Adipose tissue (tissue), 3 donors: Measurements from ENCODE around the gene SF1. TPM values are rescaled to one million over a fixed set of nuclear protein-coding genes. Genes with fewer than 3 reads are reported as not detected.

Experiments
- H3K27ac ChIP-seq: one replicate; pipeline ENCODE4 v1.5.1; 2013; ENCODE audit warnings: low read depth, low read length
- WGBS, 3 donors: extraction: QIAGEN DNeasy Blood & Tissue Kit; methylation state at CpG; one replicate each; pipeline ENCODE4 v1.1.7; 2013; 5-methylcytosine and 5-hydroxymethylcytosine counted together
- polyA plus RNA-seq, 3 donors: library from polyadenylated mRNA; stranded (reverse); fragments of 200-250 nt; gene quantifications; one replicate each; pipeline ENCODE4 v1.2.3, GENCODE V29; 2013
- donor health status: healthy with polysubstance abuse.
- donor health status: Bipolar disorder and iron deficiency.
- donor health status: healthy.

SF1 gene
- polyA plus RNA-seq, 3 donors, result 51.6 to 156 (median 124) TPM

- no peak overlapping the region for H3K27ac ChIP-seq
- 10 to 12% (median 11%) methylated on average over 24 to 36 of the region's 36 CpGs for WGBS, 3 donors
Measured at GRCh38 chr11:64722141-64723065, 55.9 kb downstream of the SF1 start.

DNA sequence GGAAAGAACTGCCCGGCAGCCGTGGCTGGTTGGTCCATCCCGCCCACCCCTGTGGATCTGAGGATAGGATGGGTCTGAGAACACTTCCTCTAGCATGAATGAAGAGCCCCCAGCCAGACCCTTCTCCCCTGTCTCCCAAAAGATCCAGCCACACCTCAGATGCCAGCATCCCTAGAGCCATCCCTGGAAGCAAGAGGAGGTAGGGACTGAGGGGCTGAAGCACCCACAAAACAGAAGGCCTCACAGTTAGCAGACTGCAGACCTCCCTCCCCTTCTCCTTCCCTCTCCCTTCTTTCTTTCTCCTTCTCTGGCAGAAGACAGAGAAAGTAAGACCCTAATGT, 57.0 kb downstream of the SF1 start:
- WGBS, 3 donors, result 41 to 74% (median 72%) methylated on average over 3 of the region's 3 CpGs
- H3K27ac ChIP-seq, result no peak overlapping the region

- no peak overlapping the region for H3K27ac ChIP-seq
- WGBS, 3 donors, result 65 to 90% (median 88%) methylated on average over 10 to 12 of the region's 12 CpGs
Measured at GRCh38 chr11:64720640-64721358, 57.5 kb downstream of the SF1 start.

GRCh38 chr11:64720167-64720566, 58.2 kb downstream of the SF1 start:
- no peak overlapping the region for H3K27ac ChIP-seq
- WGBS, 3 donors, result 52 to 79% (median 76%) methylated on average over 9 of the region's 9 CpGs

DNA sequence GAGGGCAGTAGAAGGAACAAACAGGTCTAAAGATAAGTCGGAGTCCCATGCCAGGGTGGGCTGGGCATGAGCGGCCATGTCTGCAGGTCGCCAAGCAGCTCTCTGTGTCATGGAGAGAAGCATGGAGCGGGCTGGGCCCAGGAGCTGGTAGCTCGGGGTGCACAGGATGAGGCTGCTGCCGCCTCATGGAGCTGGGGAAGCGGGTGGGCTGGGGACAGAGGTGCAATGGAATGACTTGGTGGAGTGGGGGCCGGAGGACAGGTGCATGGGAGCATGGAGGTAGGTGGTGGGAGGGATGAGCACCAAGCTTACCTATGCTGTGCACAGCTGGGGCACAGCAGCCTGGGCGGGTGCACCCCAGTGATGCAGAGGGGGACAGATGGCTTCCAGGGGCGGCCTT, 58.9 kb downstream of the SF1 start:
- H3K27ac ChIP-seq, result no peak overlapping the region
- 80 to 91% (median 89%) methylated on average over 10 of the region's 10 CpGs for WGBS, 3 donors

DNA sequence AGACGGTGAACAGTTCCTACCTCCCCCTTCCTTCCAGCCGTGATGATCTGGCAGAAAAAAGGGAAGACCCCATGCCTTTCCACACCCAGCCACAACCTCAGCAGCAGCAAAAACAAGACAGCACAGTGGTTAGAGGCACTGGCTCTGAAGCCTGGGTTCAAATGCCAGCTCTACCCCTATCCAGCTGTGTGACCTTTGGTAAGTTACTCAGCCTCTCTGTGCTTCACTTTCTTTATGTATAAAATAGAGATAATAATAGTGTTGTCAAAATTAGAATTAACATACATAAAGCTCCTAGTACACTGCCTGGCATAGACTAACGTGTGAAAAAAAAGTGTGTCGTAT, 59.6 kb downstream of the SF1 start:
- 57 to 78% (median 61%) methylated on average over 3 to 4 of the region's 4 CpGs for WGBS, 3 donors
- no peak overlapping the region for H3K27ac ChIP-seq

DNA sequence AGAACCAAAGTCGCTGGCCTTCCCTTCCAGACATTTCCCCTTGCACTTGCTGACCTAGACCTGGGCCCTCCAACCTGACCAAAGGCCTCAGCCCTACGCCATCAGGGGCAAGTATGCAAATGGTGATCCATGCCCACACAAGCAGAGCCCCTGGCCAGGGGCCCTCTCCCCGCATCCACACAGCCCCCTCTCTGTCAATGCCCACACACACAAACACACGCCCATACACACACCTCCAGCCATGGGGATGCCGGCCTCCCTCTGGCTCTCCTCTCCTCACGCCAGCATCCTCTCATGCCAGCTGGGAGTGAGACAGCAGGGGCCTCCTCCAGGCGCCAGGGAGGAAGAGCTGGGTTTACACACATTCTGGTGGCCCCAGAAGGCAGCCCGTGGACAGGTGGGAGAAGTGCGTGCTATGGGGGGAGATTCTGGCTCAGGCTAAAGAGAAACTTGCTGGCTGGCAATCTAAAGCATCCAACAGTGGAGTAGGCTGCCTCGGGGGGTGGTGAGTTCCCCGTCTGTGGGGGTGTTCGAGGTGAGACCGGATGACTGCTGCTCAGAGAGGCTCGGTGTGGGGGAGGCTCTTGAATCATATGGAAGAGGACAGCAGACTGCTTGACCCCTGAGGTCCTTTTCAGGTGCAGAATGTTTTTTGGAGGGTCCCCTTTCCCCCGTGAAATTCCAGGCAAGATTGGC, 60.1 kb downstream of the SF1 start:
- 75 to 80% (median 78%) methylated on average over 15 of the region's 15 CpGs for WGBS, 3 donors
- no peak overlapping the region for H3K27ac ChIP-seq

- no peak overlapping the region for H3K27ac ChIP-seq
- 57 to 84% (median 75%) methylated on average over 4 of the region's 4 CpGs for WGBS, 3 donors
Measured at GRCh38 chr11:64717268-64717578, 61.1 kb downstream of the SF1 start.

GRCh38 chr11:64716473-64717267, 61.7 kb downstream of the SF1 start:
- H3K27ac ChIP-seq, result no peak overlapping the region
- 37 to 42% (median 38%) methylated on average over 18 to 21 of the region's 21 CpGs for WGBS, 3 donors

GRCh38 chr11:64715756-64716472, 62.4 kb downstream of the SF1 start:
- no peak overlapping the region for H3K27ac ChIP-seq
- 44 to 48% (median 44%) methylated on average over 13 of the region's 13 CpGs for WGBS, 3 donors

DNA sequence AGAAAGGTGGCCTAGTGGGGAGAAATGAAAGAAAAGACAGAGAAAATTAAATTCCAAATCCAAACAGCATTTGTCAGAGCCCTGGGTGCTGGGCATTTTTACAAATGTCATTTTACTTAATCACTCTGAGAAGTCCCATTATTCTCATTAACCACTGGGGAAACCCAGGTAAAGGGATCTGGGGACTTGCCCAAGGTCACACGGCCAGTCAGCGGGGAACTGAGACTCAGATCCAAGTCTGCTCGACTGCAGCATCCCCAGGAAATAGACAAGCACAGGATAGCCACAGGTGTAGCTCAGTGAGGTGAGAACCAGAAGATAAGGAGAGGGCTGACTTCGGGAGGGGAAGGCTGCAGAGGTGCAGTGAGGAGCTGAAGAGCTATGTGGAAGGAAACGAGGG, 63.2 kb downstream of the SF1 start:
- no peak overlapping the region for H3K27ac ChIP-seq
- 29 to 61% (median 56%) methylated on average over 5 of the region's 5 CpGs for WGBS, 3 donors

DNA sequence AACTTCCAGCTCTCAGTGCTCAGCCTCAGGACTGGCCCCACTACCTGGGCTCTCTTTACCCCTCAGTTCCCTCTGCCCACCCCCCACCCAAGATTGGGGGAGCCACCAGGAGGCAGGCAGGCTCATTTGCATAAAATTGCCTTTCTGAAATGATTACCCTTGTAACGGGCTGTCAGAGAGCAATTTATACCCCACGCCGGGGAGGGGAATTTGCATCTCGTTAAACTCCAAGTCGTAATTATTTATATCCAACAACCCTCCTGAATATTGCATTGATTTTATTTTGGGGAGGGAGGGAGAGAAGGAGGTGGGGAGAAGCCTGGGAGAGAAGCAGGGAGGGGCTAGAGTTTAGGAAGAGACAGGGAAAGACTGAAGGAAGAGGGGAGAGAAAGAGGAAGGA, 63.7 kb downstream of the SF1 start:
- H3K27ac ChIP-seq, result no peak overlapping the region
- WGBS, 3 donors, result 56 to 65% (median 63%) methylated on average over 5 of the region's 5 CpGs

Other genes starting within 250 kb of the SF1 start
- gene SLC22A11, start 222.6 kb downstream of the SF1 start, polyA plus RNA-seq, result under 1 TPM in 1 of 3 donors, not detected in 2; 0.04 TPM
- under 1 TPM in 2 of 3 donors, not detected in 1; 0.02 to 0.09 TPM for gene SLC22A12, start 187.3 kb downstream of the SF1 start, polyA plus RNA-seq
- gene NRXN2, start 55.3 kb downstream of the SF1 start, polyA plus RNA-seq, result 1 to 10 TPM; 1.2 to 4.6 (median 2.7) TPM
- gene RASGRP2, start 34.4 kb downstream of the SF1 start, polyA plus RNA-seq, result 10 to 100 TPM in 2 of 3 donors, 1 to 10 TPM in 1; 9.8 to 96.4 (median 26.9) TPM
- 1 to 10 TPM; 3.2 to 9.6 (median 8.7) TPM for gene PYGM, start 18.6 kb downstream of the SF1 start, polyA plus RNA-seq
- gene MAP4K2, start 24.7 kb upstream of the SF1 start, polyA plus RNA-seq, result 10 to 100 TPM in 2 of 3 donors, 1 to 10 TPM in 1; 6.4 to 23.2 (median 15.4) TPM
- 10 to 100 TPM; 13.9 to 15.7 (median 14.6) TPM for gene MEN1, start 32.0 kb upstream of the SF1 start, polyA plus RNA-seq
- gene CDC42BPG, start 66.1 kb upstream of the SF1 start, polyA plus RNA-seq, result 1 to 10 TPM in 2 of 3 donors, under 1 TPM in 1; 0.90 to 9.7 (median 1.4) TPM
- 10 to 100 TPM; 10.3 to 68.5 (median 22.9) TPM for gene EHD1, start 100.1 kb upstream of the SF1 start, polyA plus RNA-seq
- gene ATG2A, start 138.7 kb upstream of the SF1 start, polyA plus RNA-seq, result 10 to 100 TPM; 12.4 to 14.7 (median 14.5) TPM
- gene PPP2R5B, start 146.1 kb upstream of the SF1 start, polyA plus RNA-seq, result 10 to 100 TPM in 2 of 3 donors, 1 to 10 TPM in 1; 10.0 to 17.9 (median 13.0) TPM
- 1 to 10 TPM in 1 of 3 donors, not detected in 2; 3.6 TPM for gene GPHA2, start 157.4 kb upstream of the SF1 start, polyA plus RNA-seq
- under 1 TPM in 1 of 3 donors, not detected in 2; 0.08 TPM for gene MAJIN, start 193.6 kb upstream of the SF1 start, polyA plus RNA-seq
- gene BATF2, start 218.4 kb upstream of the SF1 start, polyA plus RNA-seq, result 1 to 10 TPM; 1.2 to 7.4 (median 5.5) TPM
- 100 to 1,000 TPM in 2 of 3 donors, 10 to 100 TPM in 1; 57.9 to 226 (median 169) TPM for gene ARL2, start 235.6 kb upstream of the SF1 start, polyA plus RNA-seq
- gene SNX15, start 248.9 kb upstream of the SF1 start, polyA plus RNA-seq, result 10 to 100 TPM; 14.3 to 27.7 (median 25.3) TPM